Fibroblast of lung (primary cell): ENCODE data around the gene REC8.

Experiments
- EZH2 ChIP-seq: IDR thresholded peaks from 2 replicates; pipeline ENCODE4 v1.5.1; 2012; ENCODE audit warnings: low read length, control low read depth, mild to moderate bottlenecking; ENCODE audit errors: missing control alignments
- TF ChIP-seq, protein P1 (sequence below), 2 donors: IDR thresholded peaks in 1 of 2; conservative IDR thresholded peaks in 1 of 2; 1 replicate in 1 of 2; 2 replicates in 1 of 2; pipeline ENCODE4 v1.5.1; 2011 to 2012; ENCODE audit warnings: low read length in 2 of 2, control low read depth in 1 of 2, inconsistent platforms in 1 of 2, low read depth in 1 of 2, mild to moderate bottlenecking in 1 of 2

DNA sequence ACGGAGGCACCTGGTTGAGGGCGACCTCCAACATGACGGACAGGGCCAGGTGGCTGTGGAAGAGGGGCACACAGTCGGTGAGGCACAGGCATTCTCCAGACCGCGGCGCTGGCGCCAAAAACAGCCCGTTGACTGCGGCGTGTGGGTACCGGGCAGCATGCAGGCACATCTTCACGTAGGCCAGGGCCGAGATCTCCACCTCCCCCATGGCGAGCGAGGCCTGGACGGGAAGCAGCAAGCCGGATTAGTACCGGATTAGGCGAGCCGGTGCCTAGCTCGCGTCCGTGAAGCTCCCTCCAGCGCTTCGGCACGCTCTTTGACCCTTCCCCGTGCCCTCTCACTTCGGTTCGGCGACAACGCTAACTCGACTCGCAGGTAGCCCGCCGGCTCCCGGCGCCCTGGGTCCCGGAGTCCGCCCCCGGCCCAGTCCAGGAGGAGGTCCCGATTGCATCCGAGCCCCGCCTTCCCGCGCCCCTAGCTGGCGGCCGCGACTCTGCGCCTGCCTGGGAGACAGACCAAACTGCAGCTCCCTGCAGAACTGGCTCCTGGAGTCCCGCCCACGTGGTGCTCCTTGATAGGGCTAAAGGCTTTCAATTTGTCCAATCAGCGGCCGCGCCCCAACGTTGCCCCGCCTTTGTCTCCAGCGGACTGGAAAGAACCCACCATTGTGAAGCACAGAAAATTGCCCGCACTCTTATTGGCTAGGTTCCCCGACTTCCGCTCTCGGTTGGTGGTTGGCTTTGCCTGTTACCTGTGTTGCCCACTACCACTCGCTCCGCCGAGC, 30.6 kb upstream of the REC8 start, which contains the start of gene EMC9:
- TF ChIP-seq, protein P1, sequence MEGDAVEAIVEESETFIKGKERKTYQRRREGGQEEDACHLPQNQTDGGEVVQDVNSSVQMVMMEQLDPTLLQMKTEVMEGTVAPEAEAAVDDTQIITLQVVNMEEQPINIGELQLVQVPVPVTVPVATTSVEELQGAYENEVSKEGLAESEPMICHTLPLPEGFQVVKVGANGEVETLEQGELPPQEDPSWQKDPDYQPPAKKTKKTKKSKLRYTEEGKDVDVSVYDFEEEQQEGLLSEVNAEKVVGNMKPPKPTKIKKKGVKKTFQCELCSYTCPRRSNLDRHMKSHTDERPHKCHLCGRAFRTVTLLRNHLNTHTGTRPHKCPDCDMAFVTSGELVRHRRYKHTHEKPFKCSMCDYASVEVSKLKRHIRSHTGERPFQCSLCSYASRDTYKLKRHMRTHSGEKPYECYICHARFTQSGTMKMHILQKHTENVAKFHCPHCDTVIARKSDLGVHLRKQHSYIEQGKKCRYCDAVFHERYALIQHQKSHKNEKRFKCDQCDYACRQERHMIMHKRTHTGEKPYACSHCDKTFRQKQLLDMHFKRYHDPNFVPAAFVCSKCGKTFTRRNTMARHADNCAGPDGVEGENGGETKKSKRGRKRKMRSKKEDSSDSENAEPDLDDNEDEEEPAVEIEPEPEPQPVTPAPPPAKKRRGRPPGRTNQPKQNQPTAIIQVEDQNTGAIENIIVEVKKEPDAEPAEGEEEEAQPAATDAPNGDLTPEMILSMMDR (conservative IDR thresholded peaks at IDR 0.05 in 1 of 2, IDR thresholded peaks at IDR 0.05 in 1 of 2; ENCODE audit: low read depth in 1 of 2, low read length in 2 of 2), result peak in 1 of 2 donors; percentile 34
- no peak for TF ChIP-seq EZH2
